WERI-Rb-1 (cell line): ENCODE results near the gene EVA1B.

Experiments
- DNase-seq: peaks from one replicate; pipeline ENCODE4 v3.0.0-alpha.2; 2020
- H3K27ac ChIP-seq: fragments of 250-450 bp; sonication (Bioruptor Pico); 2 replicates; pipeline ENCODE4 v1.5.1; 2020; ENCODE audit warnings: mild to moderate bottlenecking, moderate library complexity
- H3K27me3 ChIP-seq: fragments of 250-450 bp; sonication (Bioruptor Pico); 2 replicates; pipeline ENCODE4 v1.5.1; 2021; ENCODE audit warnings: mild to moderate bottlenecking, low read depth, moderate library complexity; ENCODE audit not compliant: insufficient read depth, severe bottlenecking
- H3K36me3 ChIP-seq: fragments of 250-450 bp; sonication (Bioruptor Pico); 2 replicates; pipeline ENCODE4 v1.5.1; 2020; ENCODE audit warnings: mild to moderate bottlenecking, moderate library complexity
- H3K4me3 ChIP-seq: 2 replicates; pipeline ENCODE4 v1.5.1; 2011; ENCODE audit warnings: low read depth, mild to moderate bottlenecking, control low read depth, low read length
- H3K9me3 ChIP-seq: fragments of 250-450 bp; sonication (Bioruptor Pico); 2 replicates; pipeline ENCODE4 v1.5.1; 2021; ENCODE audit warnings: mild to moderate bottlenecking, moderate library complexity; ENCODE audit not compliant: severe bottlenecking
- CTCF ChIP-seq: IDR thresholded peaks from 2 replicates; pipeline ENCODE4 v1.5.1; 2011; ENCODE audit warnings: low read depth, mild to moderate bottlenecking, control low read depth, inconsistent platforms, low read length

EVA1B gene

GRCh38 chr1:36303244-36303643 is 20.2 kb downstream of the EVA1B start:
- no peak for TF ChIP-seq CTCF
- H3K27ac ChIP-seq, result peak overlapping the region; percentile 22; the same call in 1 of the 2 replicates
- peaks cover 54% of the 10 kb centered on the region for H3K36me3 ChIP-seq
- no peaks in the 10 kb centered on the region for H3K27me3 ChIP-seq
- no peaks in the 10 kb centered on the region for H3K9me3 ChIP-seq
- DNase-seq, result no peak
- H3K4me3 ChIP-seq, result no peak overlapping the region

- DNase-seq, result no peak
- H3K36me3 ChIP-seq, result peaks cover 71% of the 10 kb centered on the region
- no peak overlapping the region for H3K4me3 ChIP-seq
- H3K9me3 ChIP-seq, result no peaks in the 10 kb centered on the region
- no peak for TF ChIP-seq CTCF
- H3K27me3 ChIP-seq, result no peaks in the 10 kb centered on the region
- H3K27ac ChIP-seq, result no peak overlapping the region; the same call in 1 of the 2 replicates
Observed at GRCh38 chr1:36301220-36301619, 22.2 kb downstream of the EVA1B start.

- no peaks in the 10 kb centered on the region for H3K9me3 ChIP-seq
- no peaks in the 10 kb centered on the region for H3K27me3 ChIP-seq
- peaks cover 75% of the 10 kb centered on the region for H3K36me3 ChIP-seq
- no peak overlapping the region; the same call in 1 of the 2 replicates for H3K27ac ChIP-seq
- H3K4me3 ChIP-seq, result no peak overlapping the region
- TF ChIP-seq CTCF, result no peak
- no peak for DNase-seq
Observed at GRCh38 chr1:36300526-36300925, 22.9 kb downstream of the EVA1B start.

- peaks cover 86% of the 10 kb centered on the region for H3K36me3 ChIP-seq
- no peak overlapping the region for H3K27ac ChIP-seq
- no peak for TF ChIP-seq CTCF
- no peak for DNase-seq
- H3K4me3 ChIP-seq, result no peak overlapping the region
- H3K27me3 ChIP-seq, result no peaks in the 10 kb centered on the region
- H3K9me3 ChIP-seq, result no peaks in the 10 kb centered on the region
Observed at GRCh38 chr1:36298640-36299039, 24.8 kb downstream of the EVA1B start.

GRCh38 chr1:36297062-36297461 is 26.4 kb downstream of the EVA1B start:
- Histone ChIP-seq H3K36me3 (peaks cover 84% of the 10 kb centered on the region), H3K27ac (no peak overlapping the region), H3K27me3 (no peaks in the 10 kb centered on the region), H3K9me3 (no peaks in the 10 kb centered on the region), H3K4me3 (no peak overlapping the region)
- no peak for DNase-seq
- TF ChIP-seq CTCF, result no peak

GRCh38 chr1:36295390-36295789 is 28.1 kb downstream of the EVA1B start:
- H3K36me3 ChIP-seq, result peaks cover 84% of the 10 kb centered on the region
- no peak overlapping the region for H3K27ac ChIP-seq
- H3K9me3 ChIP-seq, result no peaks in the 10 kb centered on the region
- no peak overlapping the region for H3K4me3 ChIP-seq
- TF ChIP-seq CTCF, result no peak
- DNase-seq, result no peak
- H3K27me3 ChIP-seq, result no peaks in the 10 kb centered on the region
